ENCODE measurements around the gene FSD2. TPM values are rescaled to one million over a fixed set of nuclear protein-coding genes. Genes with fewer than 3 reads are reported as not detected.
A peak's percentile ranks its signal among the peaks of the same experiment; 100 is the strongest.

FSD2 gene
- total and polyA plus RNA-seq, 9 of the 15 experiments (the other 6 are each of a cell fraction or from before 2014, with no cell fraction given) = 0.01 to 0.06 TPM; not detected in 7

- TF ChIP-seq DEAF1 (CRISPR knock-in tag; IDR thresholded peaks at IDR 0.05) (peak; percentile 86), RFX5 (IDR thresholded peaks at IDR 0.05; ENCODE audit: low read depth, low read length) (no peak), HLTF (IDR thresholded peaks at IDR 0.05) (peak; percentile 50; the same call in 1 of the 2 replicates), FOXP1 (CRISPR knock-in tag; IDR thresholded peaks at IDR 0.05) (peak; percentile 27; the same call in 1 of the 2 replicates), ZNF764 (CRISPR knock-in tag; IDR thresholded peaks at IDR 0.05; ENCODE audit: low read depth) (no peak), NBN (IDR thresholded peaks at IDR 0.05; ENCODE audit: low read depth) (peak; percentile 95), ZNF232 (CRISPR knock-in tag; IDR thresholded peaks at IDR 0.05) (no peak), SRSF9 (IDR thresholded peaks at IDR 0.05; ENCODE audit: borderline replicate concordance, low read depth, low read length) (no peak), COPS2 (conservative IDR thresholded peaks at IDR 0.05) (no peak), CREM (IDR thresholded peaks at IDR 0.05; ENCODE audit: low read depth) (peak; percentile 76), NONO (IDR thresholded peaks at IDR 0.05; ENCODE audit: low read depth in 2 of 2, low read length in 1 of 2) (no peak; a peak in 1 of 4 replicates), HNRNPLL (IDR thresholded peaks at IDR 0.05; ENCODE audit: low read depth, low read length, poor library complexity, severe bottlenecking) (peak; percentile 39), SFPQ (IDR thresholded peaks at IDR 0.05; ENCODE audit: low read depth, low read length) (no peak), CEBPB (tag; IDR thresholded peaks at IDR 0.05) (no peak; the same call in 1 of the 2 replicates), ILF3 (IDR thresholded peaks at IDR 0.05; ENCODE audit: borderline replicate concordance) (no peak), SIX5 (IDR thresholded peaks at IDR 0.05; ENCODE audit: borderline replicate concordance in 1 of 2, insufficient read depth in 1 of 2, low read depth in 1 of 2, low read length in 2 of 2) (no peak), HNRNPH1 (optimal IDR thresholded peaks at IDR 0.05; ENCODE audit: low read depth, low read length) (no peak), AFF4 (CRISPR knock-in tag; IDR thresholded peaks at IDR 0.05) (0 out of 2 replicates have a peak, but pooled peaks have one; percentile 55), ATF7 (IDR thresholded peaks at IDR 0.05) (peak; percentile 78), FOXK1 (CRISPR knock-in tag; IDR thresholded peaks at IDR 0.05; ENCODE audit: borderline replicate concordance) (no peak)
Observed at GRCh38 chr15:82849556-82850512, 44.0 kb upstream of the FSD2 start (continued).
